ENCODE data around the gene TUBB4B. TPM values are rescaled to one million over a fixed set of nuclear protein-coding genes. Genes with fewer than 3 reads are reported as not detected.
"Not testable (repeated sequence)": the region's sequence is repeated elsewhere in the genome, so short reads cannot be mapped to it uniquely, and the experiment has no call there.

Gene TUBB4B
- total and polyA plus RNA-seq, 2 donors = 57.9 to 239 TPM

- DNase-seq (ENCODE audit: extremely low spot score) = no peak
- Histone ChIP-seq H3K4me1 (ENCODE audit: insufficient read depth) (no peaks in the 10 kb centered on the region), H3K4me3 (ENCODE audit: low read depth, low read length) (no peak overlapping the region), H3K36me3 (ENCODE audit: insufficient read depth) (no peaks in the 10 kb centered on the region), H3K27ac (ENCODE audit: low read depth) (no peak overlapping the region)
- WGBS = 84% methylated on average over 35 of the region's 35 CpGs
Observed at GRCh38 chr9:137252555-137253506, 11.7 kb downstream of the TUBB4B start.

- 62% methylated on average over 21 of the region's 21 CpGs for WGBS
- no peak for DNase-seq (ENCODE audit: extremely low spot score)
- Histone ChIP-seq H3K27ac (ENCODE audit: low read depth) (no peak overlapping the region), H3K4me1 (ENCODE audit: insufficient read depth) (no peaks in the 10 kb centered on the region), H3K4me3 (ENCODE audit: low read depth, low read length) (peak overlapping the region; percentile 98), H3K36me3 (ENCODE audit: insufficient read depth) (no peaks in the 10 kb centered on the region)
Observed at GRCh38 chr9:137253717-137254623, 12.9 kb downstream of the TUBB4B start.

- Histone ChIP-seq H3K27ac (ENCODE audit: low read depth) (peak within 1 kb of the TSS; percentile 70), H3K4me1 (ENCODE audit: insufficient read depth) (no peaks in the 10 kb centered on the region), H3K4me3 (ENCODE audit: low read depth, low read length) (peak within 1 kb of the TSS; percentile 98), H3K36me3 (ENCODE audit: insufficient read depth) (no peaks in the 10 kb centered on the region)
- under 1% methylated on average over 105 of the region's 105 CpGs for WGBS
- DNase-seq (ENCODE audit: extremely low spot score) = peak; percentile 63
Observed at GRCh38 chr9:137254624-137255447, 13.7 kb downstream of the TUBB4B start, which contains the start of gene NELFB. TSS of gene NELFB (plus strand) at chr9:137255327.

- Histone ChIP-seq H3K4me1 (ENCODE audit: insufficient read depth) (no peaks in the 10 kb centered on the region), H3K4me3 (ENCODE audit: low read depth, low read length) (peak overlapping the region; percentile 98), H3K27ac (ENCODE audit: low read depth) (peak overlapping the region; percentile 70), H3K36me3 (ENCODE audit: insufficient read depth) (no peaks in the 10 kb centered on the region)
- 2% methylated on average over 51 of the region's 51 CpGs for WGBS
- DNase-seq (ENCODE audit: extremely low spot score) = no peak
Observed at GRCh38 chr9:137255448-137256114, 14.5 kb downstream of the TUBB4B start.

GRCh38 chr9:137256362-137256761 lies 15.3 kb downstream of the TUBB4B start:
- 84% methylated on average over 15 of the region's 15 CpGs for WGBS
- DNase-seq (ENCODE audit: extremely low spot score) = no peak
- no peak overlapping the region for H3K27ac ChIP-seq (ENCODE audit: low read depth)
- no peaks in the 10 kb centered on the region for H3K4me1 ChIP-seq (ENCODE audit: insufficient read depth)
- H3K36me3 ChIP-seq (ENCODE audit: insufficient read depth) = no peaks in the 10 kb centered on the region
- H3K4me3 ChIP-seq (ENCODE audit: low read depth, low read length) = peak overlapping the region; percentile 98

- Histone ChIP-seq H3K27ac (ENCODE audit: low read depth) (no peak overlapping the region), H3K4me1 (ENCODE audit: insufficient read depth) (no peaks in the 10 kb centered on the region), H3K4me3 (ENCODE audit: low read depth, low read length) (no peak overlapping the region), H3K36me3 (ENCODE audit: insufficient read depth) (no peaks in the 10 kb centered on the region)
- WGBS = 95% methylated on average over 15 of the region's 15 CpGs
- DNase-seq (ENCODE audit: extremely low spot score) = no peak
Observed at GRCh38 chr9:137256856-137257255, 15.8 kb downstream of the TUBB4B start.

- not testable (repeated sequence) for H3K4me1 ChIP-seq (ENCODE audit: insufficient read depth); H3K36me3 ChIP-seq (ENCODE audit: insufficient read depth)
- 39% methylated on average over 15 of the region's 15 CpGs for WGBS
Observed at GRCh38 chr9:137262173-137262908, 21.3 kb downstream of the TUBB4B start.

GRCh38 chr9:137262909-137263285 lies 21.8 kb downstream of the TUBB4B start:
- DNase-seq (ENCODE audit: extremely low spot score) = no peak
- Histone ChIP-seq H3K4me3 (ENCODE audit: low read depth, low read length) (no peak overlapping the region), H3K27ac (ENCODE audit: low read depth) (no peak overlapping the region), H3K4me1 (ENCODE audit: insufficient read depth) (no peaks in the 10 kb centered on the region), H3K36me3 (ENCODE audit: insufficient read depth) (peaks cover 3% of the 10 kb centered on the region)
- WGBS = 89% methylated on average over 24 of the region's 24 CpGs

More at GRCh38 chr9:137262173-137262908, 21.3 kb downstream of the TUBB4B start:
- DNase-seq (ENCODE audit: extremely low spot score); H3K4me3 ChIP-seq (ENCODE audit: low read depth, low read length); H3K27ac ChIP-seq (ENCODE audit: low read depth): not testable (repeated sequence)

GRCh38 chr9:137263506-137263905 lies 22.4 kb downstream of the TUBB4B start:
- WGBS = 78% methylated on average over 10 of the region's 10 CpGs
- H3K36me3 ChIP-seq (ENCODE audit: insufficient read depth) = peaks cover 3% of the 10 kb centered on the region
- no peak overlapping the region for H3K27ac ChIP-seq (ENCODE audit: low read depth)
- no peak for DNase-seq (ENCODE audit: extremely low spot score)
- H3K4me1 ChIP-seq (ENCODE audit: insufficient read depth) = no peaks in the 10 kb centered on the region
- H3K4me3 ChIP-seq (ENCODE audit: low read depth, low read length) = no peak overlapping the region

GRCh38 chr9:137264067-137264466 lies 23.0 kb downstream of the TUBB4B start:
- Histone ChIP-seq H3K4me1 (ENCODE audit: insufficient read depth) (no peaks in the 10 kb centered on the region), H3K36me3 (ENCODE audit: insufficient read depth) (peaks cover 3% of the 10 kb centered on the region), H3K27ac (ENCODE audit: low read depth) (no peak overlapping the region), H3K4me3 (ENCODE audit: low read depth, low read length) (no peak overlapping the region)
- no peak for DNase-seq (ENCODE audit: extremely low spot score)
- WGBS = 95% methylated on average over 22 of the region's 22 CpGs

GRCh38 chr9:137265496-137266161 lies 24.5 kb downstream of the TUBB4B start:
- no peak overlapping the region for H3K4me3 ChIP-seq (ENCODE audit: low read depth, low read length)
- H3K27ac ChIP-seq (ENCODE audit: low read depth) = no peak overlapping the region
- WGBS = 92% methylated on average over 29 of the region's 29 CpGs
- H3K4me1 ChIP-seq (ENCODE audit: insufficient read depth) = no peaks in the 10 kb centered on the region
- H3K36me3 ChIP-seq (ENCODE audit: insufficient read depth) = peaks cover 3% of the 10 kb centered on the region
- DNase-seq (ENCODE audit: extremely low spot score) = no peak

- H3K27ac ChIP-seq (ENCODE audit: low read depth) = no peak overlapping the region
- 88% methylated on average over 15 of the region's 15 CpGs for WGBS
- no peak overlapping the region for H3K4me3 ChIP-seq (ENCODE audit: low read depth, low read length)
- H3K36me3 ChIP-seq (ENCODE audit: insufficient read depth) = peaks cover 3% of the 10 kb centered on the region
- no peaks in the 10 kb centered on the region for H3K4me1 ChIP-seq (ENCODE audit: insufficient read depth)
- no peak for DNase-seq (ENCODE audit: extremely low spot score)
Observed at GRCh38 chr9:137266162-137266527, 25.1 kb downstream of the TUBB4B start.

Measured in urinary bladder (tissue), 4 donors.